ENCODE results near the gene ZNF770. TPM values are rescaled to one million over a fixed set of nuclear protein-coding genes. Genes with fewer than 3 reads are reported as not detected.
A peak's percentile ranks its signal among the peaks of the same experiment; 100 is the strongest.
"Not testable (repeated sequence)": the region's sequence is repeated elsewhere in the genome, so short reads cannot be mapped to it uniquely, and the experiment has no call there.

ZNF770 gene
- polyA plus RNA-seq, 2 of the 4 experiments (the other 2 are of a cell fraction) = 24.9 to 46.2 TPM

GRCh38 chr15:34970098-34970643 lies 17.9 kb downstream of the ZNF770 start:
- ATAC-seq = peak in 1 of 2 experiments; percentile 11; a peak in 3 of 6 replicates
- H3K4me2 ChIP-seq = peak overlapping the region; percentile 44
- not testable (repeated sequence) for DNase-seq (ENCODE audit: low read depth in 1 of 2, low spot score in 1 of 2); H3K9me3 ChIP-seq; H3K4me1 ChIP-seq; FAIRE-seq
- ChIA-PET POLR2A (interaction anchor here (0.6 to 2.1 kb wide), 22 partner anchors 10 to 382 kb away, joined by 3 to 104 read pairs (median 4); partner anchors contain the start of gene ZNF770), CTCF (interaction anchor here (0.9 to 3.3 kb wide), 20 partner anchors 9 to 349 kb away, joined by 3 to 25 read pairs (median 5); partner anchors contain the start of gene ZNF770)
- peak overlapping the region; percentile 74 for H3K4me3 ChIP-seq
- 54% methylated on average over 21 of the region's 21 CpGs for WGBS (ENCODE audit: missing lambda C conversion rate)
- H3K27ac ChIP-seq = peak overlapping the region; percentile 83 to 91
- peak; percentile 82; the same call in 1 of the 2 replicates for TF ChIP-seq CHD4 (IDR thresholded peaks at IDR 0.05; ENCODE audit: borderline replicate concordance)

- peak within 1 kb of the TSS; percentile 74 for H3K4me3 ChIP-seq
Observed at GRCh38 chr15:34969340-34970097, 18.6 kb downstream of the ZNF770 start, which contains the start of gene AQR. TSS of gene AQR (minus strand) at chr15:34969742. CDS start at chr15:34969613, 129 bp downstream.

More at GRCh38 chr15:34969340-34970097, 18.6 kb downstream of the ZNF770 start, which contains the start of gene AQR:
- H3K4me1 ChIP-seq = peaks cover 12% of the 10 kb centered on the region; the same call in 2 of the 3 replicates
- TF ChIP-seq HDAC2 (IDR thresholded peaks at IDR 0.05) (peak; percentile 42; the same call in 1 of the 2 replicates), ATOH8 (CRISPR knock-in tag; IDR thresholded peaks at IDR 0.05; ENCODE audit: low read depth) (no peak), NFE2L2 (conservative IDR thresholded peaks at IDR 0.05; ENCODE audit: low read length) (no peak), E2F6 (IDR thresholded peaks at IDR 0.05; ENCODE audit: borderline replicate concordance, low read depth) (peak; percentile 51; the same call in 1 of the 2 replicates), ZC3H11A (IDR thresholded peaks at IDR 0.05) (no peak; the same call in 1 of the 2 replicates), KDM5A (IDR thresholded peaks at IDR 0.05) (peak; percentile 81), SMC3 (IDR thresholded peaks at IDR 0.05) (peak; percentile 48), CTCF (IDR thresholded peaks at IDR 0.05) (peak; percentile 87), MAX (IDR thresholded peaks at IDR 0.05) (peak; percentile 93), JUN (IDR thresholded peaks at IDR 0.05) (peak; percentile 93 to 97), TFCP2L1 (CRISPR knock-in tag; IDR thresholded peaks at IDR 0.05) (no peak), FOXS1 (CRISPR knock-in tag; IDR thresholded peaks at IDR 0.05) (peak; percentile 82), CBX8 (IDR thresholded peaks at IDR 0.05) (no peak), RFX5 (IDR thresholded peaks at IDR 0.05) (0 out of 2 replicates have a peak, but pooled peaks have one; percentile 41), EHF (CRISPR knock-in tag; IDR thresholded peaks at IDR 0.05) (peak; percentile 27; the same call in 1 of the 2 replicates), HOXB13 (CRISPR knock-in tag; IDR thresholded peaks at IDR 0.05; ENCODE audit: low read depth) (no peak), MAZ (IDR thresholded peaks at IDR 0.05; ENCODE audit: borderline replicate concordance, low read depth, low read length) (0 out of 2 replicates have a peak, but pooled peaks have one; percentile 59), TP53 (CRISPR knock-in tag; IDR thresholded peaks at IDR 0.05) (0 out of 2 replicates have a peak, but pooled peaks have one; percentile 44), MAFK (IDR thresholded peaks at IDR 0.05; ENCODE audit: partially characterized antibody) (no peak), RARB (CRISPR knock-in tag; IDR thresholded peaks at IDR 0.05) (0 out of 2 replicates have a peak, but pooled peaks have one; percentile 33), HOXB5 (CRISPR knock-in tag; IDR thresholded peaks at IDR 0.05) (peak; percentile 84), POLR2A (IDR thresholded peaks at IDR 0.05; ENCODE audit: low read length) (peak; percentile 87), ESRRA (IDR thresholded peaks at IDR 0.05; ENCODE audit: borderline replicate concordance, low read length) (peak; percentile 6; the same call in 1 of the 2 replicates), MYC (IDR thresholded peaks at IDR 0.05; ENCODE audit: borderline replicate concordance, low read length) (peak; percentile 80; the same call in 1 of the 2 replicates), RAD21 (conservative IDR thresholded peaks at IDR 0.05 in 1 of 2, IDR thresholded peaks at IDR 0.05 in 1 of 2) (peak; percentile 20 to 34; a peak in 2 of 5 replicates), JUNB (IDR thresholded peaks at IDR 0.05) (no peak), CHD2 (IDR thresholded peaks at IDR 0.05; ENCODE audit: low read length, partially characterized antibody) (peak; percentile 0), PHF8 (IDR thresholded peaks at IDR 0.05; ENCODE audit: borderline replicate concordance, low read depth) (peak; percentile 98; the same call in 1 of the 2 replicates), BCL3 (IDR thresholded peaks at IDR 0.05) (peak; percentile 91)
- H3K9me3 ChIP-seq = no peaks in the 10 kb centered on the region
- H3K27ac ChIP-seq = peak within 1 kb of the TSS; percentile 83 to 91
- peak; percentile 100 for ATAC-seq
- POLR2A ChIA-PET = interaction anchor here (0.6 to 2.1 kb wide), 22 partner anchors 11 to 382 kb away, joined by 3 to 104 read pairs (median 4); partner anchors contain the start of gene ZNF770
- CTCF ChIA-PET = interaction anchor here (0.6 to 3.3 kb wide), 23 partner anchors 8 to 348 kb away, joined by 3 to 25 read pairs (median 5); partner anchors contain the start of gene ZNF770
- peak within 1 kb of the TSS; percentile 90 for H3K4me2 ChIP-seq
- FAIRE-seq = peak; percentile 92
- DNase-seq (ENCODE audit: low read depth in 1 of 2, low spot score in 1 of 2) = peak; percentile 96 to 99
- WGBS (ENCODE audit: missing lambda C conversion rate) = 1% methylated on average over 36 of the region's 44 CpGs
